Gastroesophageal sphincter (tissue), 4 donors: Measurements from ENCODE around the gene PLXDC1. TPM values are rescaled to one million over a fixed set of nuclear protein-coding genes. Genes with fewer than 3 reads are reported as not detected.
"Not testable (repeated sequence)": the region's sequence is repeated elsewhere in the genome, so short reads cannot be mapped to it uniquely, and the experiment has no call there.

Source experiments
- ATAC-seq: fragments of 150-250 bp; one replicate; pipeline ENCODE4 v1.9.1; 2016; ENCODE audit warnings: mild to moderate bottlenecking, moderate library complexity
- H3K27ac ChIP-seq, 4 donors: fragments of 200-600 bp; sonication (generic) in 3 of 4; 1 replicate in 3 of 4; 2 replicates in 1 of 4; pipeline ENCODE4 v1.5.1; 2016 to 2019
- H3K27me3 ChIP-seq: fragments of 200-600 bp; sonication (generic); one replicate; pipeline ENCODE4 v1.5.1; 2019
- H3K36me3 ChIP-seq, 2 donors: fragments of 200-600 bp; sonication (generic); one replicate each; pipeline ENCODE4 v1.5.1; 2019; ENCODE audit warnings: control low read depth in 1 of 2
- H3K4me1 ChIP-seq, 3 donors: fragments of 200-600 bp; sonication (generic); 1 replicate in 2 of 3; 2 replicates in 1 of 3; pipeline ENCODE4 v1.5.1; 2016 to 2019; ENCODE audit warnings: control low read depth in 2 of 3
- H3K4me3 ChIP-seq, 2 donors: fragments of 200-600 bp; sonication (generic); one replicate each; pipeline ENCODE4 v1.5.1; 2019; ENCODE audit warnings: mild to moderate bottlenecking in 1 of 2, moderate library complexity in 1 of 2
- H3K9me3 ChIP-seq, 3 donors: fragments of 200-600 bp; sonication (generic); one replicate each; pipeline ENCODE4 v1.5.1; 2017 to 2019; ENCODE audit warnings: control low read depth in 2 of 3
- CTCF ChIP-seq, 4 experiments: fragments of 200-600 bp in 2 of 4; fragments of 450-650 bp in 2 of 4; sonication (generic) in 1 of 4; IDR thresholded peaks; one replicate each; pipeline ENCODE4 v1.5.1; 2017 to 2019; ENCODE audit warnings: antibody characterized with exemption in 4 of 4, mild to moderate bottlenecking in 2 of 4, moderate library complexity in 2 of 4
- EP300 ChIP-seq: sonication (generic); formaldehyde crosslinking; IDR thresholded peaks from one replicate; pipeline ENCODE4 v1.6.1; 2017; ENCODE audit warnings: antibody characterized with exemption, mild to moderate bottlenecking
- POLR2A ChIP-seq, 2 donors: fragments of 450-650 bp; IDR thresholded peaks; one replicate each; pipeline ENCODE4 v1.6.1; 2017; ENCODE audit warnings: antibody characterized with exemption in 2 of 2, mild to moderate bottlenecking in 2 of 2, moderate library complexity in 1 of 2
- POLR2AphosphoS5 ChIP-seq: sonication (generic); formaldehyde crosslinking; IDR thresholded peaks from one replicate; pipeline ENCODE4 v1.6.1; 2017; ENCODE audit warnings: antibody characterized with exemption
- WGBS, 2 donors: methylation state at CpG; one replicate each; pipeline ENCODE4 v1.1.5; 2018; ENCODE audit warnings: low coverage in 1 of 2; 5-methylcytosine and 5-hydroxymethylcytosine counted together
- total RNA-seq, 4 donors: library from RNA; depleted of rRNA; stranded (reverse); fragments of >200 nt; gene quantifications; one replicate each; pipeline ENCODE4 v1.1.0, GENCODE V29; 2016

PLXDC1 gene
- total RNA-seq, 4 donors from 2014 or later: 5.5 to 21.6 (median 17.4) TPM

- Histone ChIP-seq H3K27me3 (no peaks in the 10 kb centered on the region), H3K4me1 (peaks cover 0 to 17% (median 0%) of the 10 kb centered on the region in 3 donors), H3K36me3 (no peaks in the 10 kb centered on the region), H3K27ac (no peak overlapping the region), H3K9me3 (no peaks in the 10 kb centered on the region), H3K4me3 (no peak overlapping the region)
- WGBS, 2 donors: 54 to 59% methylated on average over 6 to 8 of the region's 8 CpGs
- TF ChIP-seq POLR2A (IDR thresholded peaks at IDR 0.05) (no peak), CTCF (IDR thresholded peaks at IDR 0.05) (no peak), EP300 (no peak), POLR2AphosphoS5 (no peak)
- no peak for ATAC-seq
Observed at GRCh38 chr17:39062846-39063680, 88.4 kb downstream of the PLXDC1 start.

- H3K4me3 ChIP-seq: no peak overlapping the region
- no peaks in the 10 kb centered on the region for H3K36me3 ChIP-seq
- TF ChIP-seq EP300 (no peak), POLR2A (IDR thresholded peaks at IDR 0.05) (no peak), CTCF (IDR thresholded peaks at IDR 0.05) (no peak), POLR2AphosphoS5 (no peak)
- WGBS, 2 donors: 73 to 89% methylated on average over 3 to 5 of the region's 5 CpGs
- ATAC-seq: no peak
- H3K9me3 ChIP-seq: no peaks in the 10 kb centered on the region
- H3K27me3 ChIP-seq: no peaks in the 10 kb centered on the region
- no peak overlapping the region for H3K27ac ChIP-seq
- H3K4me1 ChIP-seq: peaks cover 0 to 18% (median 0%) of the 10 kb centered on the region in 3 donors
Observed at GRCh38 chr17:39058524-39058923, 92.9 kb downstream of the PLXDC1 start.

- WGBS, 2 donors: 52 to 78% methylated on average over 11 of the region's 11 CpGs
- Histone ChIP-seq H3K4me3 (peak overlapping the region in 1 of 2 donors; percentile 55), H3K27ac (peak overlapping the region in 2 of 4 donors; percentile 45 to 70)
Observed at GRCh38 chr17:39057701-39058206, 93.7 kb downstream of the PLXDC1 start.

DNA sequence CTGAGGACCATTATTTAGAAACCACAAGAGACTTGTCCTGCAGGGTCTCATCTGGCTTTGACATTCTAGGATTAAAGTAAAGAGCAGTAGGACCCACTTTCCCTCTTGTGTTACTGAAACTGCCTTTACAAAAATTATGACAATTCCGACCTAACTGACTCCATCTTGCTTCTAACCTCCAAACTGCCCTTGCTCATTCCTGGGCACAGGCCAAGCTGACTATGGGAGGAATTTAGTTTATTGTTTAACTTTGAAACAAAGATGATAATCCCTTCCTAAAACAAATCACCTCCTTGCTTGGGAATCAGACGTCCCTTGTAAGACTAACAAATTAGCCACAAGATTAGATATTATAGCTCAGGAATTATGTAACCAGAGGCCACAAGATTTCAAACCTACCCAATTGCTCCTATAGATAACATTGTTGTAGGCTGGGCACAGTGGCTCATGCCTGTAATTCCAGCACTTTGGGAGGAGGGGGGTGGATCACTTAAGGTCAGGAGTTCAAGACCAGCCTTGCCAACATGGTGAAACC lies 97.3 kb downstream of the PLXDC1 start:
- H3K27ac ChIP-seq: peak overlapping the region in 1 of 4 donors; percentile 15
- 13 to 47% methylated on average over 1 to 2 of the region's 2 CpGs for WGBS, 2 donors
- no peaks in the 10 kb centered on the region for H3K27me3 ChIP-seq
- H3K9me3 ChIP-seq: peaks cover 0 to 6% (median 0%) of the 10 kb centered on the region in 3 donors
- no peak for ATAC-seq
- no peak for TF ChIP-seq CTCF (IDR thresholded peaks at IDR 0.05)
- no peak for TF ChIP-seq POLR2A (IDR thresholded peaks at IDR 0.05)
- no peak for TF ChIP-seq POLR2AphosphoS5
- no peak for TF ChIP-seq EP300
- H3K4me3 ChIP-seq: no peak overlapping the region
- no peaks in the 10 kb centered on the region for H3K36me3 ChIP-seq
- H3K4me1 ChIP-seq: peaks cover 0 to 16% (median 0%) of the 10 kb centered on the region in 3 donors

More at GRCh38 chr17:39057701-39058206, 93.7 kb downstream of the PLXDC1 start:
- Histone ChIP-seq H3K36me3 (no peaks in the 10 kb centered on the region), H3K4me1 (peaks cover 0 to 16% (median 0%) of the 10 kb centered on the region in 3 donors), H3K27me3 (no peaks in the 10 kb centered on the region), H3K9me3 (peaks cover 0 to under 1% (median 0%) of the 10 kb centered on the region in 3 donors)
- no peak for ATAC-seq
- TF ChIP-seq CTCF (IDR thresholded peaks at IDR 0.05) (no peak), POLR2A (IDR thresholded peaks at IDR 0.05) (no peak), POLR2AphosphoS5 (no peak), EP300 (no peak)

- not testable (repeated sequence) for H3K36me3 ChIP-seq, ATAC-seq, H3K4me3 ChIP-seq, H3K27ac ChIP-seq, H3K27me3 ChIP-seq
- Histone ChIP-seq H3K9me3 (peaks cover 0 to 17% (median 0%) of the 10 kb centered on the region in 3 donors), H3K4me1 (peaks cover 0 to 11% (median 0%) of the 10 kb centered on the region in 3 donors)
- 82 to 84% methylated on average over 3 of the region's 3 CpGs for WGBS, 2 donors
Observed at GRCh38 chr17:39052423-39052822, 99.0 kb downstream of the PLXDC1 start.
